Myocyte (in vitro differentiated cells): ENCODE results near the gene EGLN1. TPM values are rescaled to one million over a fixed set of nuclear protein-coding genes. Genes with fewer than 3 reads are reported as not detected.
A peak's percentile ranks its signal among the peaks of the same experiment; 100 is the strongest.
"Not testable (repeated sequence)": the region's sequence is repeated elsewhere in the genome, so short reads cannot be mapped to it uniquely, and the experiment has no call there.

ENCODE experiments used
- DNase-seq: peaks from one replicate; pipeline ENCODE4 v3.0.0-alpha.2; 2012; ENCODE audit warnings: low read depth
- polyA plus RNA-seq: library from polyadenylated mRNA; unstranded; fragments of >200 nt; gene quantifications from one replicate; pipeline ENCODE4 v1.2.1, GENCODE V29; 2012; ENCODE audit warnings: missing spikeins
- total RNA-seq: library from RNA; depleted of rRNA; stranded (reverse); fragments of >200 nt; gene quantifications from 2 replicates; pipeline ENCODE4 v1.2.3, GENCODE V29; 2014

The EGLN1 gene
- total RNA-seq = 23.4 and 27.8 TPM in 2 replicates
- polyA plus RNA-seq = 21.6 TPM

DNA sequence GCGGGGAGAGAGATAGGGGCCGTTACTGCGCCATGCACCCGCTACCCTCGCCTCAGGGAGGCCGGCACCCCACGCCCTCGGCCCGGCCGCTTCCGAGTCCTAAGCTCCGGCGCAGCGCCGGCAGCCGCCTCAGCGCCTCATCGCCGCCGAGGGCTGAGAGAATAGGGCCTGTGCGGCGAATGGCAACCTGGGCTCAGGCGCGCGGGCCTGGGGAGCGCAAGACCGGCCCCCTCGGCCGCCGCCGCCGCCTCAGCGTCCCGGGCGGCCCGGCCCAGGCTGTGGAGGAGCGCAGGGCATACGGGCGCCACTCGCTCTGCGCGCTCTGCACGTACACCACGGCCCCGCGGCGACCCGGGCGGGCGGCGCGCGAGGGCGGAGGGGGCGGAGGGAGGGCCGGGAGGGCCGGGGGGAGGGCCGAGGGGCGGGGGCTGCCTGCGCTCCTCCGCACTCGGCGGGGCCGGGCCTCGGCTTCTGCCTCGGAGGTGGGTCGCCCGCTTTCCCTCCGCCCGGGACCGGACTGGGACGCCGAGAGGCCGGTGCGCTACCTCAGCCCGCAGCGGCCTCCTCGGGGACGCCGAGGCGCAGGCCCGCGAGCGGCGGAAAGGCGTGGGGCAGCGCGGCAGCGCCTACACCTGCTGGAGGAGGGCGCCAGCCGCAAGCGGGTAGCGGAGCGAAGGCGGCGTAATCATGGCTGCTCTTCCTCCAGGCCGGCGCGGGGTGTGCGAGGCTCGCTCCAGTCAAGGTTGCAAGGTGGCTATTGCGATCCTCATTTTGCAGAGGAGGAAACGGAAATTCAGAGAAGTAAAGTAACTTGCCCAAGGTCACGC is at the start of gene EGLN1:
EGLN1 (minus strand) TSS at position 317 of the 827 bp plus-strand sequence. CDS start 399 bp downstream, outside the sequence.
- peak; percentile 79 for DNase-seq

DNA sequence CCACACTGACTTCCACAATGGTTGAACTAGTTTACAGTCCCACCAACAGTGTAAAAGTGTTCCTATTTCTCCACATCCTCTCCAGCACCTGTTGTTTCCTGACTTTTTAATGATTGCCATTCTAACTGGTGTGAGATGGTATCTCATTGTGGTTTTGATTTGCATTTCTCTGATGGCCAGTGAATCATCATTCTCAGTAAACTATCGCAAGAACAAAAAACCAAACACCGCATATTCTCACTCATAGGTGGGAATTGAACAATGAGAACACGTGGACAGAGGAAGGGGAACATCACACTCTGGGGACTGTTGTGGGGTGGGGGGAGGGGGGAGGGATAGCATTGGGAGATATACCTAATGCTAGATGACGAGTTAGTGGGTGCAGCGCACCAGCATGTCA is 49.4 kb upstream of the EGLN1 start:
- not testable (repeated sequence) for DNase-seq

DNA sequence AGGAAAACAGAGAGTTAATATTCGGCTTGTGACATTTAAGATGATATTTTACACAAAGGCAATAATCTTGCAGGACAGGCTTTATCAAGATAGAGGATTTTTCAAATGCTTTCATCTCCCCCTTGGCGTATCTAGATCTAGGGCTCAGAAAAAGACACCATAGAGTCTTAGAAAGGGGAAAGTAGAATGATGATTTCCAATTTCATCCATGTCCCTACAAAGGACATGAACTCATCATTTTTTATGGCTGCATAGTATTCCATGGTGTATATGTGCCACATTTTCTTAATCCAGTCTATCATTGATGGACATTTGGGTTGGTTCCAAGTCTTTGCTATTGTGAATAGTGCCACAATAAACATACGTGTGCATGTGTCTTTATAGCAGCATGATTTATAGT is 48.9 kb upstream of the EGLN1 start:
- not testable (repeated sequence) for DNase-seq

DNA sequence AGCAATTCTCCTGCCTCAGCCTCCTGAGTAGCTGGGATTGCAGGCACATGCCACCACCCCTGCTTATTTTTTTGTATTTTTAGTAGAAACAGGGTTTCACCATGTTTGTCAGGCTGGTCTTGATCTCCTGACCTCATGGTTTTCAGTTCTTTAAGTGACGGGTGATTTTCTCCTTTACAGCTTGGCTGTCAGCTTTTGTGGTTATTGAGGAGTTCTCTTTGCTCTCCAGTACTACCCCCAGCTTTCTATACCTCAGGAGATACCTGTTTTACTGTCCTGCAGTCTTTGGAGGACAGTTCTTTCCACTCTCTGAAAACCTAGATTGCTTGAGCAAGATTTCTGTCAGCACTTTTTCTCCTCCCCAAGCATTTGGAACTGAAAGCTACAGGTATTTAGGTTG is 45.9 kb upstream of the EGLN1 start:
- no peak for DNase-seq

DNA sequence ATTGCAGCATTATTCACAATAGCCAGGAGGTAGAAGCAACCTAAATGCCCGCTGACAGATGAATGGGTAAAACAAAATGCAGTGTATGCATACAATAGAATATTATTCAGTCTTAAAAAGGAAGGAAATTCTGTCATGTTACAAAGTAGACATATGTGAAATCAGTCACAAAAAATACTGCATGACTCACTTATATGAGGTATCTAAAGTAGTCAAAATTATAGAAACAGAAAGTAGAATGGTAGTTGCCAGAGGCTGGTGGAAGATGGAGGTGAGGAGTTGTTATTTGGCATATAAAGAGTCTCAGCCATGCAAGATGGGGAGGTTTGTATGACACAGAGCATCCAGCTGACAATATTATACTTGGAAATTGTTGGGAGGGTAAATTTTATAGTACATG is 43.0 kb upstream of the EGLN1 start:
- no peak for DNase-seq

DNA sequence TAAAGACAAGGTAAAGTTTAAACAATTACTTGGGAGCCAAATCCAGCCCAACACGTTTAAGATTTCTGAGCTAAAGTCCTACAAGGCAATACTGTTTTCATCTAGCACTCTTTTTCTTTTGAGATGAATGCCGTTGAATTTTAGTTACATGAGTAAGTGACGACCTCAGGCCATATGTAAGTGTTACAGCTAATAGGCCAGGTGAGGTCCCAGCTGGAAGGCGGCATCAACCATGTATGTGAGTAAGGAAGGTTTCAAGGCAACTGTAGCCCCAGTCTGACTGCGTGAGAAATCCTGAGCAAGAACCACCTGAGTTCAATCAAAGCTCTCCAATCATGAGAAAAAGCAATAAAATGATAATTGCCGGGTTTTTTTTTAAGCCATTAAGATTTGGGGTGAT is 41.5 kb upstream of the EGLN1 start:
- DNase-seq = no peak

DNA sequence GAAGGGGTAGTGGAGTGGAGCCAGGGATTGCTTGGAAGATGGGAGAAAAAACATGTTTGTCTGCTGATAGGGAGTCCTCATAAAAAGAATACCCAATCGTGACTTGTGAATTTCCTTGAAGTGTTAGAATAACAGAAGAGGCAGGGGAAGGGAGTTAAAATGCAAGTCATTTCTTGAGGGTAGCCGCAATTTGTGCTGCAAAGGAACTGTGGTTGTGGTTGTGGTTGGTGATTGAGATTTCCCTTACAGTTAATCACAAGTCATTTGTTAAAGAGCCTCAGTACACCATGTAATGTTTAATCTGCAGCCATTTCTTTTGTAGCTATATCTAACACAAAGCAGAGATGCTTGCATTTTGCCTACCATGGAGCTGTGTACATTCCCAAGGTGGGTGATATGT is 38.5 kb upstream of the EGLN1 start:
- peak; percentile 83 for DNase-seq

DNA sequence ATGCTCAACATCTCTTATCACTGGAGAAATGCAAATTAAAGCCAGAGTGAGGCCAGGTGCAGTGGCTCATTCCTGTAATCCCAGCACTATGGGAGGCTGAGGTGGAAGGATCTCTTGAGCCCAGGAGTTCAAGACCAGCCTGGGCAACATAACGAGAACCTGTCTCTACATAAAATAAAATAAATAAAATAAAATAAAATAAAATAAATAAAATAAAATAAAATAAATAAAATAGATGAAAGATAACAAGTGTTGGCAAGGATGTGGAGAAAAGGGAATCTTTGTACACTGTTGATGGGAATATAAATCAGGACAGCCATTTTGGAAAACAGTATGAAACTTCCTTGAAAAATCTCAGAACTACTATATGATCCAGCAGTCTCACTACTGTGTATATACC is 37.4 kb upstream of the EGLN1 start:
- DNase-seq = not testable (repeated sequence)

DNA sequence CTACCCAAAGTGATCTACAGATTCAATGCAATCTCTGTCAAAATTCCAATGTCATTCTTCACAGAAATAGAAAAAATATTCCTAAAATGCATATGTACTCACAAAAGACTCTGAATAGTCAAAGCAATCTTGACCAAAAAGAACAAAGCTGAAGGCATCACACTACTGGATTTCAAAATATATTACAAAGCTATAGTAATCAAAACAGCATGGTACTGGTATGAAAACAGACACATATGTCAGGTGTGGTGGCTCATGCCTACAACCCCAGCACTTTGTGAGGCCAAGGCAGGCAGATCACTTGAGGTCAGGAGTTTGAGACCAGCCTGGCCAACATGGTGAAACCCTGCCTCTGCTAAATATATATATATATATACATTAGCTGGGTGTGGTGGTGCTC is 35.9 kb upstream of the EGLN1 start:
- not testable (repeated sequence) for DNase-seq

DNA sequence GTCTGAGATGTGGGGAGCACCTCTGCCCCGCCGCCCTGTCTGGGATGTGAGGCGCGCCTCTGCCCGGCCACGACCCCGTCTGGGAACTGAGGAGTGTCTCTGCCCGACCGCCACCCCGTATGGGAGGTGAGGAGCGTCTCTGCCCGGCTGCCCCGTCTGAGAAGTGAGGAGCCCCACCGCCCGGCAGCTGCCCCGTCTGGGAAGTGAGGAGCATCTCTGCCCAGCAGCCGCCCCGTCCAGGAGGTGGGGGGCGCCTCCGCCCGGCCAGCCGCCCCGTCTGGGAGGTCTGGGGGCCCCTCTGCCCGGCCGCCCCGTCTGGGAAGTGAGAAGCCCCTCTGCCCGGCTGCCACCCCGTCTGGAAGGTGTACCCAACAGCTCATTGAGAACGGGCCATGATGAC is 32.0 kb upstream of the EGLN1 start:
- DNase-seq = not testable (repeated sequence)

DNA sequence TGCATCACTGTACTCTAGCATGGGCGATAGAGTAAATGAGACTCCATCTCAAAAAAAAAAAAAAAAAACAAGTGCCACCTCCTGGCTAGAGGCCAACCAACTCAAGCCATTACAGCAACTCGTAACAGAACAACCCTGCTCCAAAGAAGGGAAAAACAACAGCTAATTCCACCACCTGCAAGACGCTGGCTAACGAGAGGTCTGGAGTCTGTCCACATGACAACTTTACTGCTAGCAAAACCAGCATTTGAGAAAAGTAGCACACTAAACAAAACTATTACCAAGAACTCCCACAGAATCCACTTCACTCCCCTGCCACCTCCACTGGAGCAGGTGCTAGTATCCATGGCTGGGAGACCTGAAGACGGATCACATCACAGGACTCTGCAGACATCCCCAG is 24.1 kb upstream of the EGLN1 start:
- no peak for DNase-seq

DNA sequence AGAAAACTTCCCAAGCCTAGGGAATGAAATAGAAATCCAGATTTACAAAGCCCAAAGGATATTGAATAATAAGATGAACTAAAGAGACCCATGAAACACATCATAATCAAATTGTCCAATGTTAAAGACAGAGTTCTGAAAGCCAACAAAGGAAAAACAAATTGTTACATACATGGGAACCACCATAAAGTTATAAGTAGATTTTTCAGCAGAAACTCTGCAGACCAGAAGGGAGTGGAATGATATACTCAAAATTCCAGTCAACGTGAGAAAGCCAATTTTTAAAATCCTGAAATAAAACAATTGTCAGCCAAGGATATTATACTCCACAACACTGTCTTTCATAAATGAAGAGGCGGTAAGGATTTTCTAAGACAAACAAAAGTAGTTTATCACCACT is 22.0 kb upstream of the EGLN1 start:
- no peak for DNase-seq

DNA sequence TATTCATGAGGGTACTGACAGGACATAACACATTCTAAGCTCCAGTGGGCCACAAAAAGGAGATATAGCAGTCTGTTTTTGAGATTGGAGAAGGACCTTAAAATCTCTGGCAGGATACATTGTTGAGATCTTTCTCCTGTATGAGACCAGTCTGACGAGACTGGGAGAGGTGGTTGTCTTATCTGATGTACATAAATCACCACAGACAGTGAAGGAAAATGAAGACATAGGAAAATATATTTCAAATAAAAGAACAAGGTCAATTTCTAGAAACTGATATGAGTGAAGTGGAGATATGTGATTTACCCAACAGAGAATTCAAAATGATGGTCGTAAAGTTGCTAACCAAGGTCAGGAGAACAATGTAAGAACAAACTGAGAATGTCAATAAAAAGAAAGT is 21.3 kb upstream of the EGLN1 start:
- DNase-seq = no peak

DNA sequence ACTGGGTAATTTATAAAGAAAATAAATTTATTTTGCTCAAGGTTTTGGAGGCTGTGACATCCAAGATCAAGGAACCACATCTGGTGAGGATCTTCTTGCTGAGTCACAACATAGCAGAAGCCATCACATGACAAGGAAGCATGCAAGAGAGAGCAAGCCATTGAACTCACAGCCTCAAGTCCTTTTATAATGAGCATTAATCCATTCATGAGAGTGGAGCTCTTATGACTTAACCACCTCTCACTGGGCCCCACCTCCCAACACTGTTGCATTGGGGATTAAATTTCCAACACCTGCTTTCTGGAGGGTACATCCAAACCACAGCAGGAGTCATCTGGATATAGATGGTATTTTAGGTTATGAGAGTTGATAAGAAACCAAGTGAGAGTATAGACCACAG is 20.6 kb upstream of the EGLN1 start:
- peak; percentile 80 for DNase-seq

DNA sequence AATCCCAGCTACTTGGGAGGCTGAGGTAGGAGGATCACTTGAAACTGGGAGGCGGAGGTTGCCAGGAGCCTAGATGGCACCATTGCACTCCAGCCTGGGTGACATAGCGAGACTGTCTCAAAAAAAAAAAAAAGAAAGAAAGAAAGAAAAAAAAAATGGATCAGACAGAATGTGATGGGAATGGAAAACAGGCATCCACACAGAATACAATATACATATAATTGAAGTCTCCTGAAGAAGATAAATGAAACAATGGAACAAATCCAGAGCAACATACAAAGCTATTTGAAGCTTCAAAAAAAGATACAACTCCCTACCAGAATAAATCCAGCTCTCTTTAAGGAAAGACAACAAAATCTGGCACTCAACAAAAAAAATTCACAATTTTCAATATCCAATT is 10.9 kb upstream of the EGLN1 start:
- no peak for DNase-seq

DNA sequence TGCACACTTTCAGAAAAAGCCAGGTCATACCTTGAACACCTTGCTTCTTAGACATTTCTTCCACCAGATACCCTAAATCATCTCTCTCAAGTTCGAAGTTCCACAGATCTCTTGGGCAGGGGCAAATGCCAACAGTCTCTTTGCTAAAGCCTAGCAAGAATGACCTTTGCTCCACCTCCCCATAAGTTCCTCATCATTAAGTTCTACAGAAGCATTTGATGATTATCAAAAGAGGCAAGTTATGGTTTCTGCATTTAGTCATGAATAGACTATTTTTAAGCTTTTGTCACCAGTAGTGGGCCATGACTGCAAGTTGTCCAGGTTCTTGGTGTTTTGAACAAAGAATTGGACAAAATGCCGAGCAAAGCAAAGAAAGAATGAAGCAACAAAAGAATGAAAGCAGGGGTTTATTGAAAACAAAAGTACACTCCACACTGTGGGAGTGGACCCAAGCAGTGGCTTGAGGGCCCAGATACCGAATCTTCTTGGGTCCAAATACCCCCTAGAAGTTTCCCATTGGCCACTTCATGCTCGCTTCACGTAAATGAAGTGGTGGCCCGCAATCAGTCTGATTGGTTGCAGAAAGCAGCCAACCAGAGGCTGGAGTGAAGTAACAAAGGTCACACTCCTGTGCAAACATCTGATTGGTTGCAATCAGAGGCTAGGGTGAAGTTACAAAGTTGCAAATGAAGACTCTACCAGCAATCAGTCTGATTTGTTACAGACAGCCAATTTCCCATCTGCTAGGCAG is 9.8 kb upstream of the EGLN1 start:
- no peak for DNase-seq

DNA sequence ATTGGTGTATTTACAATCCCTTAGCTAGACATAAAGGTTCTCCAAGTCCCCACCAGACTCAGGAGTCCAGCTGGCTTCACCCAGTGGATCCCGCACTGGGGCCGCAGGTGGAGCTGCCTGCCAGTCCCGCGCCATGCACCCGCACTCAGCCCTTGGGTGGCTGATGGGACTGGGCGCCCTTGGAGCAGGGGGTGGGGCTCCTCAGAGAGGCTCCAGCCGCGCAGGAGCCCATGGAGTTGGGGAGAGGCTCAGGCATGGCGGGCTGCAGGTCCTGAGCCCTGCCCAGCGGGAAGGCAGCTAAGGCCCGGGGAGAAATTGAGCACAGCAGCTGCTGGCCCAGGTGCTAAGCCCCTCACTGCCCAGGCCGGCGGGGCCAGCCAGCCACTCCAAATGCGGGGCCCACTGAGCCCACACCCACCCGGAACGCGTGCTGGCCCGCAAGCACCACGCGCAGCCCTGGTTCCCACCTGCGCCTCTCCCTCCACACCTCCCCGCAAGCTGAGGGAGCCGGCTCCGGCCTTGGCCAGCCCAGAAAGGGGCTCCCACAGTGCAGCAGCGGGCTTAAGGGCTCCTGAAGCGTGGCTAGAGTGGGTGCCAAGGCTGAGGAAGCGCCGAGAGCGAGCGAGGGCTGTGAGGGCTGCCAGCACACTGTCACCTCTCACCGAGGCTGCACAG is 8.7 kb upstream of the EGLN1 start:
- not testable (repeated sequence) for DNase-seq

DNA sequence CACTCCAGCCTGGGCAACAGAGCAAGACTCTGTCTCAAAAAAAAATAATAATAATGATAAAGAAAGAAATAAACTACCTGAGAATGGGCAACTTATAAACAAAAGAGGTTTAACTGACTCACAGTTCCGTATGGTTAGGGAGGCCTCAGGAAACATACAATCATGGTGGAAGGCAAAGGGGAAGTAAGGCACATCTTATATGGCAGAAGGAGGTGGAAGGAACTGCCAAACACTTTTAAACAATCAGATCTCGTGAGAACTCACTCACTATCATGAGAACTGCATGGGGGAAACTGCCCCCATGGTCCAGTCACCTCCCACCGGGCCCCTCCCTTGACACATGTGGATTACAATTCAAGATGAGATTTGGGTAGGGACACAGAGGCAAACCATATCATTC is 6.3 kb upstream of the EGLN1 start:
- DNase-seq = no peak

DNA sequence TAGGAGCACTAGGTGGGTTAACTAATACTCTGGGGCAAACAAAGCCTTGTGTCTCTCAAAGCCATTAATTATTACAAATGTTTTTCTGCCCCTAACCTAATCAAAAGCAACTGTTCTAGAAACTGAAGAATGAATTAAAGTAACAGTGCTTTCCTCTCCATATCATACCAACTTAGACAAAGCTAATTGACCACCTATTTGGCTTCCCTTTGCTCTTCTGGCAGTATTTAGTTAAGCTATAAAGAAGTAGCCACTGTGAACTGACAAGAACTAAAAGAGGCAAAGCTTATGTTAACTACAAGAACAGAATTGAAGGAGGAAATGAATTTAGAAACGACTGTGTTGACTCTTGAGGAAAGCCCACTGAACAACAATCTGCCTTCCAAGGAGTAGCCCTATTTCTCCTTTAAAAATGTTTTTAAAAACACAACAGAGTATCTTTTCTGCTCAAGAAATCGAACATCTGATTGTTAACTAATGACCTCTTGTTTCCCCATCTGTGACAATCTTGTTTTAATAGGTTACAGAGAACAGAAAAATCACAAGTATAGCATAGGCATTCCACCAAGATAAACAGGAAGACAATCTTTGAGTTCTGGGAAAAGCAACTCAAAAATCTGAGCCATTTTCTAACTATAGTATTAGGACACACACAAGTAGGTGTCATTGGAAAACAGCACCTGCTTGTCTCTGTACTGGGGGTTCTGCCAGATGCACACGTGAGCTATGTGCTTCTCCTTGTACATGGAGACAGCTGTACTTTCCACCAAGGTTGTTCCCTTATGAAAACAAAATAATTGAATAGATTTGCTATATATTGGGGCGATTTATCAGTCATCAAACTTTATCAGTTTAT is 3.1 kb upstream of the EGLN1 start:
- DNase-seq = peak; percentile 2

DNA sequence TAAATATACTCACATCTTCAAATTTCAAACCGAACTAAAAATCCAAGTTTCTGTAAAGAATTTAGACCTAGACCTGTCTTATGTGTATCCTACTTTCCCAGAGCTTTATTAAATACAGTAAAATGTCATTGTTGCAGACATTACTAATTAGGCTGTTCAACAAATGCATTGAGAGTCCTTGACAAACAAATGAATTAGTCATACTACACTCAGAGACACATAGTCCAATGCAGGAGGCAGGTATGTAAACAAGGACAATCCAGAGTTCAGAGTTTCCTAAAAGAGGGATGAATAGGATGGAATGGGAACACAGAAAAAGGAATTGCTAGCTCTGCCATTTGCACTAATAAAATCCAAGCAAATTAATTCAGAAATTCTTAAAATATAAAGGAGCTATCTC is 1.6 kb upstream of the EGLN1 start:
- DNase-seq = no peak

DNA sequence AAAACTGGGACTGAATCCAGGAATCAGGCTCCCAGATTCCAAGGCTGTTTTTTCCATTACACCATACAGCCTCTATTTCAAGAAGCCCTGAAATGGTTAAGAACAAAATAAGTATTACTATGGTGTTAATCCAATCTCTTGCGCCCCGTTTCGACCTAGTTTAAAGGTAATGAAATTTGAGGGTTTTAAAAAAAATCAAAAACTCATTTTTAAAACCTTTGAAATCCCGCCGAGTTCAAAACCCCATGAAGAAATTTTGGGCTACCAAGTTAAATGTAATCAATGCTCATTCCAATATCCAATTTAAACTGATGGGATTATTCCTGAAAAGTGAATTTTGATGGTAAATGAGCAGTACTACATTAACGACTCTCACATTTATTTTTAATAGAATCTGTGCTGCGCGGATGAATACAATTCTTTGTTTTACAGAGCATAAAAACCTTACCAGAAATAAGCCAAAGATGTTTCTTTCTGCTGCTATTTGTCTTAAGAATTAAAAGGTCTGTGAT is 767 bp upstream of the EGLN1 start:
- DNase-seq = no peak
